Gastrocnemius medialis (tissue), 4 donors: ENCODE results near the gene SPG11.

Experiments
- CTCF ChIP-seq, 5 experiments: fragments of 450-650 bp in 3 of 5; fragments of 200-600 bp in 2 of 5; sonication (generic) in 2 of 5; IDR thresholded peaks in 4 of 5; conservative IDR thresholded peaks in 1 of 5; 1 replicate in 4 of 5; 2 replicates in 1 of 5; pipeline ENCODE4 v1.5.1; 2016 to 2019; ENCODE audit warnings: antibody characterized with exemption in 5 of 5, mild to moderate bottlenecking in 3 of 5, moderate library complexity in 3 of 5
- POLR2A ChIP-seq, 2 donors: fragments of 450-650 bp; IDR thresholded peaks; one replicate each; pipeline ENCODE4 v1.6.1; 2017; ENCODE audit warnings: antibody characterized with exemption in 2 of 2, mild to moderate bottlenecking in 2 of 2, moderate library complexity in 2 of 2

- TF ChIP-seq CTCF (IDR thresholded peaks at IDR 0.05 in 4 of 5, conservative IDR thresholded peaks at IDR 0.05 in 1 of 5) (no peak), POLR2A (IDR thresholded peaks at IDR 0.05) (no peak)
Observed at GRCh38 chr15:44695294-44695693, 31.8 kb upstream of the SPG11 start.
